ENCODE measurements around the gene ARHGAP42.
"Not testable (repeated sequence)": the region's sequence is repeated elsewhere in the genome, so short reads cannot be mapped to it uniquely, and the experiment has no call there.

The ARHGAP42 gene

DNA sequence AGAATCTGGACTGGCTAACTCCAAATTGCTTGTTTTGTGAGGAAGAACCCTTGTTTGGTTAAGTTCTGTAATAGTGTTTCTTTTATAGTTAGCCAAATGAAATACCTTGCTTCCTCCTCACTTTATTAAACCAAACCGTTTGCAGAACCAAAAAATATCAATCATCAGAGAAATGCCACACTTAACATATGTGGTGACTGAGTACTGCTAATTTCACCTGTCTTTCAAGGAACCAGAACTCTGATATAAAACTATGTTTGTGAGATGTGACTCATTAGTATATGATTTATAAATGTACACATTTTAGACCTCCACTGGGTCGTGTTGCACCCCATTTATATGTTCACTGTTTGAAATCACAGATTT lies 322.6 kb downstream of the ARHGAP42 start:
- DNase-seq (ENCODE audit: insufficient read length, low spot score) (no peak), FAIRE-seq (no peak)
- TF ChIP-seq, protein P1, sequence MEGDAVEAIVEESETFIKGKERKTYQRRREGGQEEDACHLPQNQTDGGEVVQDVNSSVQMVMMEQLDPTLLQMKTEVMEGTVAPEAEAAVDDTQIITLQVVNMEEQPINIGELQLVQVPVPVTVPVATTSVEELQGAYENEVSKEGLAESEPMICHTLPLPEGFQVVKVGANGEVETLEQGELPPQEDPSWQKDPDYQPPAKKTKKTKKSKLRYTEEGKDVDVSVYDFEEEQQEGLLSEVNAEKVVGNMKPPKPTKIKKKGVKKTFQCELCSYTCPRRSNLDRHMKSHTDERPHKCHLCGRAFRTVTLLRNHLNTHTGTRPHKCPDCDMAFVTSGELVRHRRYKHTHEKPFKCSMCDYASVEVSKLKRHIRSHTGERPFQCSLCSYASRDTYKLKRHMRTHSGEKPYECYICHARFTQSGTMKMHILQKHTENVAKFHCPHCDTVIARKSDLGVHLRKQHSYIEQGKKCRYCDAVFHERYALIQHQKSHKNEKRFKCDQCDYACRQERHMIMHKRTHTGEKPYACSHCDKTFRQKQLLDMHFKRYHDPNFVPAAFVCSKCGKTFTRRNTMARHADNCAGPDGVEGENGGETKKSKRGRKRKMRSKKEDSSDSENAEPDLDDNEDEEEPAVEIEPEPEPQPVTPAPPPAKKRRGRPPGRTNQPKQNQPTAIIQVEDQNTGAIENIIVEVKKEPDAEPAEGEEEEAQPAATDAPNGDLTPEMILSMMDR (IDR thresholded peaks at IDR 0.05; ENCODE audit: insufficient read depth, missing control alignments), result no peak

DNA sequence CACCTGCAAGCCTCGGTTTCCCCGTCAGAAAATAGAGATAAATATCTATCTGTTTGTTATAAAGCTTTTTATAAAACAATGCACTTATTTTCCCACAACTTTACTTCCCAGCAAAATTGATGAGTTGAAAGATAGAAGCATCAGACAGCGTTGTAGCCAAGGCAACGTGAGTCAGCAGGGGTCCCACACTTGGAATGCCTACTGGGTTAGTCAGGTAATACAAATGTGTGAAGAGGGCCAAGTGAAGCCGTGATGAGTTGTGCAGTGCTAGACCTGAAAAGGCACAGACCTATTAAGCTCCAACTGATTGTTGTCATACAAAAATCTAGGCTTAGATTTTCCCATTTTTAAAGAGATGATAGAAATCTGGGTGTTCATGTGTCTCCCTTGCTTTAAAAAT lies 323.8 kb downstream of the ARHGAP42 start:
- no peak for FAIRE-seq
- TF ChIP-seq, protein P1 (IDR thresholded peaks at IDR 0.05; ENCODE audit: insufficient read depth, missing control alignments), result no peak
- DNase-seq (ENCODE audit: insufficient read length, low spot score), result no peak

DNA sequence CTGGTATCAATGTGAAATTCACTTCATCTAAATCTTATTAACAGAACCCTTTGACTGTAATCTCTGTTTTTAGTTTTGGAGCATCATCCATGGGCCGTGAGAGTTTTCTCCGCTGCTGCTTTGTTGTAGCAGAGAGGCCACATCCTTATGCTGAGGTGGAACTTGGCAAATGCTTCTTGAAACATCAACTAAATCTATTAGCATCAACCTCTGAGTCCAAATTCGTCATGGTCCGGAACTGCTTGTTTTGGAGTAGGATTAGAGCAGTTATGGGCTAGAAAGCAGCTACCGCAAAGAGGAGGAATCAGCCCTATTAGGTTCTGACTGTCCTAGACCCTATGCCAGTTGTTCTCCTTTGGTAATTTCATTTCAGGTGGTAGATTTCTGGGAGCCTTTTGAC lies 324.8 kb downstream of the ARHGAP42 start:
- FAIRE-seq (no peak), DNase-seq (ENCODE audit: insufficient read length, low spot score) (no peak)
- TF ChIP-seq, protein P1 (IDR thresholded peaks at IDR 0.05; ENCODE audit: insufficient read depth, missing control alignments), result no peak

DNA sequence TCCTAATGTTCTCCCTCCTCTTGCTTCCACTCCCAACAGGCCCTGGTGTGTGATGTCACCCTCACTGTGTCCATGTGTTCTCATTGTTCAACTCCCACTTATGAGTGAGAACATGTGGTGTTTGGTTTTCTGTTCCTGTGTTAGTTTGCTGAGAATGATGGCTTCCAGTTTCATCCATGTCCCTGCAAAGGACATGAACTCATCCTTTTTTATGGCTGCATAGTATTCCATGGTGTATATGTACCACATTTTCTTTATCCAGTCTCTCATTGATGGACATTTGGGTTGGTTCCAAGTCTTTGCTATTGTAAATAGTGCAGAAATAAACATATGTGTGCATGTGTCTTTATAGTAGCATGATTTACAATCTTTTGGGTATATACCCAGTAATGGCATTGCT lies 326.6 kb downstream of the ARHGAP42 start:
- DNase-seq (ENCODE audit: insufficient read length, low spot score); FAIRE-seq: not testable (repeated sequence)

DNA sequence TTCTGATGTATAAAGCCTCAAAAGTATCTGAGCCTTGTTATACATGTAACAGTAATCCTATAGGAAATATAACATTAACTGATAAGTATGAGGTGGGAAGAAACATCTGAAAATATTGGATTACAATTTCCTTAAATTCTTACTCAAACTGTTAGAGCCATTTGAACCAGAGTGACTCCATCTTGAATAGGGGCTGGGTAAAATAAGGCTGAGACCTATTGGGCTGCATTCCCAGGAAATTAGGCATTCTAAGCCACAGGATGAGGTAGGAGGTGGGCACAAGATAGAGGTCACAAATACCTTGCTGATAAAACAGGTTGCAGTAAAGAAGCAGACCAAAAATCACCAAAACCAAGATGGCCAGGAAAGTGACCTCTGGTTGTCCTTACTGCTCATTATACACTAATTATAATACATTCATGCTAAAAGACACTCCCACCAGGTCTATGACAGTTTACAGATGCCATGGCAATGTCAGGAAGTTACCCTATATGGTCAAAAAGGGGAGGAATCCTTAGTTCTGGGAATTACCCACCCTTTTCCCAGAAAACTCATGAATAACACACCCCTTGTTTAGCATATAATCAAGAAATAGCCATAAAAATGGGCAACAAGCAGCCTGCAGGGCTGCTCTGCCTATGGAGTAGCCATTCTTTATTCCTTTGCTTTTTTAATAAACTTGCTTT lies 327.7 kb downstream of the ARHGAP42 start:
- DNase-seq (ENCODE audit: insufficient read length, low spot score) (no peak), FAIRE-seq (no peak)
- TF ChIP-seq, protein P1 (IDR thresholded peaks at IDR 0.05; ENCODE audit: insufficient read depth, missing control alignments), result no peak

DNA sequence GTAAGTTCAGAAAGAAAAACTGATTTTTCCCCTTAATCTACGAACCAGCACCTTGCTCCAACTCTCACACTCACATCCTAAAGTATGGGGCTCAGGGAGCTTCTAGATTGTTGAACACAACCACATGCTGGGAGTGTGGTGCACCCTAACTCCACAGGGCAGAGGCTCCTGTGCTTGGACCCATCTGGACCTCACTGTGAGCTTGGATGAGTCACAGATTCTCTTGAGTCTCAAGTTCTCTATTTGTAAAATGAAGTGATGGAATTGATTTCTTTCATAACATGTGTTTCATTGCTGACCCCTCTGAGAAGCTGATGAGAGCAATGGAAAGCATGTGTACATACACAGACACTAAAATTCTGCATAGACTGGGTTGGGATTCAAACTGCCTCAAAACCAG lies 332.8 kb downstream of the ARHGAP42 start:
- FAIRE-seq, result no peak
- no peak for DNase-seq (ENCODE audit: insufficient read length, low spot score)
- TF ChIP-seq, protein P1 (IDR thresholded peaks at IDR 0.05; ENCODE audit: insufficient read depth, missing control alignments), result no peak

DNA sequence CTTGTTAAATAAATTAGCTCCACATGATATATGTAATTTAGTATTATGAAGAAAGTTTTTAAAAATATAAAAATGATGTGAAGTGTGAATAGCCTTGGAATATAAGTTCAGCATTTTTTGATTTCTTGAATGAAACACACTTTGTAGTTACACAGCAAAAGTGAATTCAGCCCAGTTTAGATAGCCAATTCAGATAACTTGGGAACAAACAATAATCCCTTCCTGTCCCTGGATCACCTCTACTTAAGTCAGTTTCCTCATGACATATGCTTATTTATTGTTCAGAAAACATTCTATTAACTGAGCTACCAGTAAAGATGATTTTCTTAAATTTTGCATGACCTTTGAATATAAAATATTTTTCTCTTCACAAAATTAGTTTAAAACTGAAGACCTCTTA lies 335.2 kb downstream of the ARHGAP42 start:
- TF ChIP-seq, protein P1 (IDR thresholded peaks at IDR 0.05; ENCODE audit: insufficient read depth, missing control alignments), result no peak
- DNase-seq (ENCODE audit: insufficient read length, low spot score), result no peak
- FAIRE-seq, result no peak

DNA sequence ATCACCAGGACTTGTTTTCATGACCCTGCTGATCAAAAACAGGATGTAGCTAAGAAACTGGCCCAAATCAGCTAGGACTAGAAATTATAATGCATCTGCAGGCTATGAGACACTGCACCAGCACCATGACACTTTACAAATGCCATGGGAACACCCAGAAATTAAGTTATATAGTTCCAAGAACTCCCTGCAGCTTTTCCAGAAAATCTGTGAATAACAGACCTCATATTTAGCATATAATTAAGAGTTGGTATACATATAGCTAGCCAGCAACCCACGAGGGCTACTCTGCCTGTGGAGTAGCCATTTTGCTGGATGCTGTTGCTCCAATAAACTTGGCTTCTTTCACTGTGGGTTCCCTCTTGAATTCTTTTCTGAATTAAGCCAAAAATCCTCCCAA lies 341.6 kb downstream of the ARHGAP42 start:
- FAIRE-seq (no peak), DNase-seq (ENCODE audit: insufficient read length, low spot score) (no peak)
- TF ChIP-seq, protein P1 (IDR thresholded peaks at IDR 0.05; ENCODE audit: insufficient read depth, missing control alignments), result no peak
